ENCODE results near the gene GRIN2A.

GRIN2A gene

GRCh38 chr16:9932919-9933653 is 249.1 kb downstream of the GRIN2A start:
- H3K27me3 ChIP-seq (replicated peaks in 2 of 5; ENCODE audit: control insufficient read depth in 4 of 5, insufficient read depth in 5 of 5, low read length in 4 of 5): no peaks in the 10 kb centered on the region
- H3K4me1 ChIP-seq (ENCODE audit: control extremely low read depth in 1 of 4, control insufficient read depth in 4 of 4, insufficient read depth in 4 of 4, low read length in 3 of 4): no peaks in the 10 kb centered on the region
- H3K4me3 ChIP-seq (ENCODE audit: control insufficient read depth in 1 of 7, extremely low read depth in 1 of 7, insufficient read depth in 4 of 7, low read depth in 2 of 7, low read length in 6 of 7): no peak overlapping the region
- H3K9me3 ChIP-seq (ENCODE audit: control extremely low read depth in 1 of 5, control insufficient read depth in 4 of 5, insufficient read depth in 2 of 5, low read depth in 1 of 5, low read length in 4 of 5): no peaks in the 10 kb centered on the region
- no peak for DNase-seq
- ChIA-PET POLR2A (no interaction called here), CTCF (no interaction called here)
- WGBS (ENCODE audit: insufficient coverage): 100% methylated on average over 2 of the region's 5 CpGs
- H3K36me3 ChIP-seq (ENCODE audit: control insufficient read depth in 4 of 4, insufficient read depth in 4 of 4, low read length in 3 of 4): no peaks in the 10 kb centered on the region
- H3K27ac ChIP-seq (ENCODE audit: insufficient read depth in 1 of 2, low read depth in 1 of 2, low read length in 2 of 2, poor library complexity in 1 of 2, severe bottlenecking in 2 of 2): no peak overlapping the region

- ChIA-PET CTCF (no interaction called here), POLR2A (no interaction called here)
- no peaks in the 10 kb centered on the region for H3K36me3 ChIP-seq (ENCODE audit: control insufficient read depth in 4 of 4, insufficient read depth in 4 of 4, low read length in 3 of 4)
- DNase-seq: no peak
- no peaks in the 10 kb centered on the region for H3K9me3 ChIP-seq (ENCODE audit: control extremely low read depth in 1 of 5, control insufficient read depth in 4 of 5, insufficient read depth in 2 of 5, low read depth in 1 of 5, low read length in 4 of 5)
- no peaks in the 10 kb centered on the region for H3K27me3 ChIP-seq (replicated peaks in 2 of 5; ENCODE audit: control insufficient read depth in 4 of 5, insufficient read depth in 5 of 5, low read length in 4 of 5)
- 71% methylated on average over 1 of the region's 1 CpG for whole genome bisulfite sequencing (ENCODE audit: insufficient coverage)
- no peak overlapping the region for H3K4me3 ChIP-seq (ENCODE audit: control insufficient read depth in 1 of 7, extremely low read depth in 1 of 7, insufficient read depth in 4 of 7, low read depth in 2 of 7, low read length in 6 of 7)
- H3K27ac ChIP-seq (ENCODE audit: insufficient read depth in 1 of 2, low read depth in 1 of 2, low read length in 2 of 2, poor library complexity in 1 of 2, severe bottlenecking in 2 of 2): no peak overlapping the region
- no peaks in the 10 kb centered on the region for H3K4me1 ChIP-seq (ENCODE audit: control extremely low read depth in 1 of 4, control insufficient read depth in 4 of 4, insufficient read depth in 4 of 4, low read length in 3 of 4)
Observed at GRCh38 chr16:9932000-9932399, 250.2 kb downstream of the GRIN2A start.

GRCh38 chr16:9929836-9930235 is 252.4 kb downstream of the GRIN2A start:
- Histone ChIP-seq H3K9me3 (ENCODE audit: control extremely low read depth in 1 of 5, control insufficient read depth in 4 of 5, insufficient read depth in 2 of 5, low read depth in 1 of 5, low read length in 4 of 5) (no peaks in the 10 kb centered on the region), H3K27ac (ENCODE audit: insufficient read depth in 1 of 2, low read depth in 1 of 2, low read length in 2 of 2, poor library complexity in 1 of 2, severe bottlenecking in 2 of 2) (no peak overlapping the region), H3K4me1 (ENCODE audit: control extremely low read depth in 1 of 4, control insufficient read depth in 4 of 4, insufficient read depth in 4 of 4, low read length in 3 of 4) (no peaks in the 10 kb centered on the region), H3K4me3 (ENCODE audit: control insufficient read depth in 1 of 7, extremely low read depth in 1 of 7, insufficient read depth in 4 of 7, low read depth in 2 of 7, low read length in 6 of 7) (no peak overlapping the region), H3K36me3 (ENCODE audit: control insufficient read depth in 4 of 4, insufficient read depth in 4 of 4, low read length in 3 of 4) (no peaks in the 10 kb centered on the region), H3K27me3 (replicated peaks in 2 of 5; ENCODE audit: control insufficient read depth in 4 of 5, insufficient read depth in 5 of 5, low read length in 4 of 5) (no peaks in the 10 kb centered on the region)
- ChIA-PET POLR2A (no interaction called here), CTCF (no interaction called here)
- 94% methylated on average over 3 of the region's 4 CpGs for WGBS (ENCODE audit: insufficient coverage)
- no peak for DNase-seq

- peak in 2 of 3 donors; percentile 1 to 2 for DNase-seq
- no peaks in the 10 kb centered on the region for H3K27me3 ChIP-seq (replicated peaks in 2 of 5; ENCODE audit: control insufficient read depth in 4 of 5, insufficient read depth in 5 of 5, low read length in 4 of 5)
- ChIA-PET CTCF (no interaction called here), POLR2A (no interaction called here)
- H3K9me3 ChIP-seq (ENCODE audit: control extremely low read depth in 1 of 5, control insufficient read depth in 4 of 5, insufficient read depth in 2 of 5, low read depth in 1 of 5, low read length in 4 of 5): no peaks in the 10 kb centered on the region
- H3K4me1 ChIP-seq (ENCODE audit: control extremely low read depth in 1 of 4, control insufficient read depth in 4 of 4, insufficient read depth in 4 of 4, low read length in 3 of 4): no peaks in the 10 kb centered on the region
- no peak overlapping the region for H3K27ac ChIP-seq (ENCODE audit: insufficient read depth in 1 of 2, low read depth in 1 of 2, low read length in 2 of 2, poor library complexity in 1 of 2, severe bottlenecking in 2 of 2)
- H3K36me3 ChIP-seq (ENCODE audit: control insufficient read depth in 4 of 4, insufficient read depth in 4 of 4, low read length in 3 of 4): no peaks in the 10 kb centered on the region
- H3K4me3 ChIP-seq (ENCODE audit: control insufficient read depth in 1 of 7, extremely low read depth in 1 of 7, insufficient read depth in 4 of 7, low read depth in 2 of 7, low read length in 6 of 7): no peak overlapping the region
Observed at GRCh38 chr16:9929313-9929712, 252.9 kb downstream of the GRIN2A start.

- no peaks in the 10 kb centered on the region for H3K36me3 ChIP-seq (ENCODE audit: control insufficient read depth in 4 of 4, insufficient read depth in 4 of 4, low read length in 3 of 4)
- H3K27me3 ChIP-seq (replicated peaks in 2 of 5; ENCODE audit: control insufficient read depth in 4 of 5, insufficient read depth in 5 of 5, low read length in 4 of 5): no peaks in the 10 kb centered on the region
- no CpG with 5 or more reads among the region's 4 CpGs for WGBS (ENCODE audit: insufficient coverage)
- no peak overlapping the region for H3K27ac ChIP-seq (ENCODE audit: insufficient read depth in 1 of 2, low read depth in 1 of 2, low read length in 2 of 2, poor library complexity in 1 of 2, severe bottlenecking in 2 of 2)
- ChIA-PET CTCF (no interaction called here), POLR2A (no interaction called here)
- H3K9me3 ChIP-seq (ENCODE audit: control extremely low read depth in 1 of 5, control insufficient read depth in 4 of 5, insufficient read depth in 2 of 5, low read depth in 1 of 5, low read length in 4 of 5): no peaks in the 10 kb centered on the region
- H3K4me1 ChIP-seq (ENCODE audit: control extremely low read depth in 1 of 4, control insufficient read depth in 4 of 4, insufficient read depth in 4 of 4, low read length in 3 of 4): no peaks in the 10 kb centered on the region
- H3K4me3 ChIP-seq (ENCODE audit: control insufficient read depth in 1 of 7, extremely low read depth in 1 of 7, insufficient read depth in 4 of 7, low read depth in 2 of 7, low read length in 6 of 7): no peak overlapping the region
- DNase-seq: no peak
Observed at GRCh38 chr16:9922441-9922840, 259.8 kb downstream of the GRIN2A start.

- Histone ChIP-seq H3K27me3 (replicated peaks in 2 of 5; ENCODE audit: control insufficient read depth in 4 of 5, insufficient read depth in 5 of 5, low read length in 4 of 5) (no peaks in the 10 kb centered on the region), H3K36me3 (ENCODE audit: control insufficient read depth in 4 of 4, insufficient read depth in 4 of 4, low read length in 3 of 4) (no peaks in the 10 kb centered on the region), H3K4me3 (ENCODE audit: control insufficient read depth in 1 of 7, extremely low read depth in 1 of 7, insufficient read depth in 4 of 7, low read depth in 2 of 7, low read length in 6 of 7) (no peak overlapping the region), H3K27ac (ENCODE audit: insufficient read depth in 1 of 2, low read depth in 1 of 2, low read length in 2 of 2, poor library complexity in 1 of 2, severe bottlenecking in 2 of 2) (no peak overlapping the region), H3K4me1 (ENCODE audit: control extremely low read depth in 1 of 4, control insufficient read depth in 4 of 4, insufficient read depth in 4 of 4, low read length in 3 of 4) (no peaks in the 10 kb centered on the region), H3K9me3 (ENCODE audit: control extremely low read depth in 1 of 5, control insufficient read depth in 4 of 5, insufficient read depth in 2 of 5, low read depth in 1 of 5, low read length in 4 of 5) (no peaks in the 10 kb centered on the region)
- ChIA-PET POLR2A (no interaction called here), CTCF (no interaction called here)
- no CpG with 5 or more reads among the region's 1 CpG for WGBS (ENCODE audit: insufficient coverage)
- DNase-seq: no peak
Observed at GRCh38 chr16:9921997-9922396, 260.2 kb downstream of the GRIN2A start.

GRCh38 chr16:9919460-9919859 is 262.8 kb downstream of the GRIN2A start:
- no peak for DNase-seq
- no peaks in the 10 kb centered on the region for H3K4me1 ChIP-seq (ENCODE audit: control extremely low read depth in 1 of 4, control insufficient read depth in 4 of 4, insufficient read depth in 4 of 4, low read length in 3 of 4)
- no peak overlapping the region for H3K4me3 ChIP-seq (ENCODE audit: control insufficient read depth in 1 of 7, extremely low read depth in 1 of 7, insufficient read depth in 4 of 7, low read depth in 2 of 7, low read length in 6 of 7)
- ChIA-PET CTCF (no interaction called here), POLR2A (no interaction called here)
- 84% methylated on average over 2 of the region's 3 CpGs for WGBS (ENCODE audit: insufficient coverage)
- no peaks in the 10 kb centered on the region for H3K9me3 ChIP-seq (ENCODE audit: control extremely low read depth in 1 of 5, control insufficient read depth in 4 of 5, insufficient read depth in 2 of 5, low read depth in 1 of 5, low read length in 4 of 5)
- H3K27ac ChIP-seq (ENCODE audit: insufficient read depth in 1 of 2, low read depth in 1 of 2, low read length in 2 of 2, poor library complexity in 1 of 2, severe bottlenecking in 2 of 2): no peak overlapping the region
- H3K36me3 ChIP-seq (ENCODE audit: control insufficient read depth in 4 of 4, insufficient read depth in 4 of 4, low read length in 3 of 4): no peaks in the 10 kb centered on the region
- no peaks in the 10 kb centered on the region for H3K27me3 ChIP-seq (replicated peaks in 2 of 5; ENCODE audit: control insufficient read depth in 4 of 5, insufficient read depth in 5 of 5, low read length in 4 of 5)

All from common myeloid progenitor, CD34-positive (primary cell).